Panc1 (cell line): ENCODE results near the gene RASSF8. TPM values are rescaled to one million over a fixed set of nuclear protein-coding genes. Genes with fewer than 3 reads are reported as not detected.

Experiments
- ATAC-seq: fragments of 200-7000 bp; cut with Tn5 transposase; 2 replicates; pipeline ENCODE4 v1.9.1; 2020; ENCODE audit warnings: mild to moderate bottlenecking, moderate library complexity
- BruUV-seq: library from RNA; stranded (reverse); fragments of 400-500 nt; replicated peaks from 2 replicates; lab custom pipeline; 2021; lab: Mats Ljungman, UMichigan
- CTCF ChIA-PET: fragments of 300-600 bp; sonication (Branson Sonifier 250); formaldehyde crosslinking; loops from one replicate; lab custom pipeline; 2022; ENCODE audit warnings: antibody characterized with exemption; lab: Charles Lee
- POLR2A ChIA-PET: fragments of 300-600 bp; sonication (Branson Sonifier 250); formaldehyde crosslinking; loops from one replicate; lab custom pipeline; 2022; ENCODE audit warnings: antibody characterized with exemption; lab: Charles Lee
- DNase-seq: peaks from one replicate; pipeline ENCODE4 v3.0.0-alpha.2; 2010; ENCODE audit warnings: low read depth, low spot score
- H3K27ac ChIP-seq: 2 replicates; pipeline ENCODE4 v1.5.1; 2011; ENCODE audit warnings: mild to moderate bottlenecking, low read length, inconsistent platforms
- H3K27me3 ChIP-seq: fragments of 200-500 bp; sonication (Bioruptor generic); 2 replicates; pipeline ENCODE4 v1.6.0; 2014; ENCODE audit warnings: low read length, inconsistent platforms; ENCODE audit not compliant: control insufficient read depth, insufficient read depth
- H3K36me3 ChIP-seq: fragments of 200-500 bp; sonication (Bioruptor generic); 2 replicates; pipeline ENCODE4 v1.5.1; 2014; ENCODE audit warnings: inconsistent platforms, mild to moderate bottlenecking, low read length, moderate library complexity; ENCODE audit not compliant: control insufficient read depth, insufficient read depth
- H3K4me1 ChIP-seq: 2 replicates; pipeline ENCODE4 v1.5.1; 2011; ENCODE audit warnings: inconsistent platforms, mild to moderate bottlenecking, low read length, moderate library complexity; ENCODE audit not compliant: control insufficient read depth, insufficient read depth
- H3K4me3 ChIP-seq, 2 experiments: 2 replicates each; pipeline ENCODE4 v1.5.1; 2011 to 2012; ENCODE audit warnings: low read depth in 2 of 2, low read length in 2 of 2, mild to moderate bottlenecking in 2 of 2, inconsistent platforms in 1 of 2, moderate library complexity in 1 of 2
- H3K9me3 ChIP-seq: fragments of 200-500 bp; sonication (Bioruptor generic); 2 replicates; pipeline ENCODE4 v1.5.1; 2014; ENCODE audit warnings: low read depth, mild to moderate bottlenecking, inconsistent platforms, low read length, moderate library complexity; ENCODE audit not compliant: control insufficient read depth, insufficient read depth
- CTCF ChIP-seq: fragments of 450-650 bp; IDR thresholded peaks from 2 replicates; pipeline ENCODE4 v1.5.1; 2017; ENCODE audit warnings: mild to moderate bottlenecking
- POLR2AphosphoS5 ChIP-seq: IDR thresholded peaks from 2 replicates; pipeline ENCODE4 v1.6.1; 2012; ENCODE audit warnings: mild to moderate bottlenecking, low read depth, low read length, moderate library complexity
- REST ChIP-seq, 2 experiments: IDR thresholded peaks; 2 replicates each; pipeline ENCODE4 v1.6.1; 2011 to 2012; ENCODE audit warnings: low read depth in 2 of 2, control low read depth in 1 of 2, low read length in 1 of 2, mild to moderate bottlenecking in 1 of 2, moderate library complexity in 1 of 2; ENCODE audit not compliant: insufficient read depth in 1 of 2
- SIN3A ChIP-seq: IDR thresholded peaks from 2 replicates; pipeline ENCODE4 v1.6.1; 2012; ENCODE audit warnings: low read depth, mild to moderate bottlenecking, low read length, moderate library complexity, borderline replicate concordance; ENCODE audit not compliant: insufficient read depth
- TCF7L2 ChIP-seq: IDR thresholded peaks from 2 replicates; pipeline ENCODE4 v1.6.1; 2011; ENCODE audit warnings: mild to moderate bottlenecking, low read depth, low read length, inconsistent platforms
- in situ Hi-C: cut with HindIII; loops from 2 replicates; pipeline ENCODE4 v1.10.0; 2016; ENCODE audit warnings: low sequenced_read_pairs, low pct_unique_long_range_greater_than_20kb
- intact Hi-C: fragments of 100-400 bp; cut with micrococcal nuclease; formaldehyde crosslinking; loops from one replicate; pipeline ENCODE4 v1.10.0; 2022; ENCODE audit not compliant: unreplicated experiment
- total RNA-seq: library from RNA; stranded (reverse); gene quantifications from one replicate; pipeline ENCODE4 v1.2.1, GENCODE V29; 2021; ENCODE audit not compliant: unreplicated experiment

RASSF8 gene
- total RNA-seq, 1 experiment from 2014 or later, result 103 TPM

- peak; percentile 57 for ATAC-seq
- TF ChIP-seq TCF7L2, result no peak
- no peak for TF ChIP-seq CTCF
- TF ChIP-seq POLR2AphosphoS5, result no peak
- TF ChIP-seq SIN3A, result no peak
- no peak for TF ChIP-seq REST (IDR thresholded peaks at IDR 0.05; ENCODE audit: insufficient read depth in 1 of 2, low read depth in 2 of 2, low read length in 1 of 2)
- H3K36me3 ChIP-seq, result no peaks in the 10 kb centered on the region
- no peak overlapping the region for H3K4me3 ChIP-seq
- no peaks in the 10 kb centered on the region for H3K9me3 ChIP-seq
- CTCF ChIA-PET, result interaction anchor here (0.6 to 1.5 kb wide), 3 partner anchors 37 to 1701 kb away, joined by 3 to 6 read pairs (median 3); no protein-coding TSS in a partner anchor
- H3K27me3 ChIP-seq, result no peaks in the 10 kb centered on the region
- H3K27ac ChIP-seq, result peak overlapping the region; percentile 45
- intact Hi-C loops, result no loop called here
- POLR2A ChIA-PET, result no interaction called here
- in situ Hi-C loops, result no loop called here
- no TSS peak for BruUV-seq
- DNase-seq, result no peak
- peaks cover 71% of the 10 kb centered on the region for H3K4me1 ChIP-seq
Observed at GRCh38 chr12:26037615-26038220, 79.2 kb downstream of the RASSF8 start.

- H3K4me3 ChIP-seq, result no peak overlapping the region
Observed at GRCh38 chr12:26042645-26043044, 84.2 kb downstream of the RASSF8 start.

More at GRCh38 chr12:26042645-26043044, 84.2 kb downstream of the RASSF8 start:
- in situ Hi-C loops, result no loop called here
- intact Hi-C loops, result no loop called here
- no peak for TF ChIP-seq POLR2AphosphoS5
- no peak for TF ChIP-seq TCF7L2
- TF ChIP-seq SIN3A, result no peak
- TF ChIP-seq REST (IDR thresholded peaks at IDR 0.05; ENCODE audit: insufficient read depth in 1 of 2, low read depth in 2 of 2, low read length in 1 of 2), result no peak
- no peak for TF ChIP-seq CTCF
- no peaks in the 10 kb centered on the region for H3K9me3 ChIP-seq
- H3K27ac ChIP-seq, result peak overlapping the region; percentile 82
- DNase-seq (no peak), ATAC-seq (no peak)
- no peaks in the 10 kb centered on the region for H3K36me3 ChIP-seq
- no TSS peak for BruUV-seq
- ChIA-PET POLR2A (no interaction called here), CTCF (no interaction called here)
- no peaks in the 10 kb centered on the region for H3K27me3 ChIP-seq
- H3K4me1 ChIP-seq, result peaks cover 71% of the 10 kb centered on the region
